ENCODE results near the gene SPSB1.
"Not testable (repeated sequence)": the region's sequence is repeated elsewhere in the genome, so short reads cannot be mapped to it uniquely, and the experiment has no call there.

SPSB1 gene

GRCh38 chr1:9366943-9367780, 74.5 kb downstream of the SPSB1 start:
- no peak for DNase-seq (ENCODE audit: low read depth)

GRCh38 chr1:9367806-9368205, 75.1 kb downstream of the SPSB1 start:
- no peak for DNase-seq (ENCODE audit: low read depth)

GRCh38 chr1:9368356-9368755, 75.7 kb downstream of the SPSB1 start:
- no peak for DNase-seq (ENCODE audit: low read depth)

- DNase-seq (ENCODE audit: low read depth), result no peak
Observed at GRCh38 chr1:9369964-9370788, 77.5 kb downstream of the SPSB1 start.

- no peak for DNase-seq (ENCODE audit: low read depth)
Observed at GRCh38 chr1:9371391-9371935, 78.8 kb downstream of the SPSB1 start.

- no peak for DNase-seq (ENCODE audit: low read depth)
Observed at GRCh38 chr1:9371951-9372350, 79.3 kb downstream of the SPSB1 start.

- DNase-seq (ENCODE audit: low read depth), result no peak
Observed at GRCh38 chr1:9373619-9374018, 80.9 kb downstream of the SPSB1 start.

- no peak for DNase-seq (ENCODE audit: low read depth)
Observed at GRCh38 chr1:9374748-9375341, 82.2 kb downstream of the SPSB1 start.

- DNase-seq (ENCODE audit: low read depth), result no peak
Observed at GRCh38 chr1:9375912-9376311, 83.2 kb downstream of the SPSB1 start.

- DNase-seq (ENCODE audit: low read depth), result no peak
Observed at GRCh38 chr1:9376430-9376829, 83.7 kb downstream of the SPSB1 start.

- DNase-seq (ENCODE audit: low read depth), result no peak
Observed at GRCh38 chr1:9376886-9377333, 84.2 kb downstream of the SPSB1 start.

GRCh38 chr1:9378801-9379200, 86.1 kb downstream of the SPSB1 start:
- no peak for DNase-seq (ENCODE audit: low read depth)

- DNase-seq (ENCODE audit: low read depth), result no peak
Observed at GRCh38 chr1:9380711-9381110, 88.0 kb downstream of the SPSB1 start.

GRCh38 chr1:9382643-9383491, 90.2 kb downstream of the SPSB1 start:
- DNase-seq (ENCODE audit: low read depth), result no peak

GRCh38 chr1:9384128-9384527, 91.4 kb downstream of the SPSB1 start:
- DNase-seq (ENCODE audit: low read depth), result no peak

- no peak for DNase-seq (ENCODE audit: low read depth)
Observed at GRCh38 chr1:9384751-9385245, 92.1 kb downstream of the SPSB1 start.

GRCh38 chr1:9385392-9385791, 92.7 kb downstream of the SPSB1 start:
- DNase-seq (ENCODE audit: low read depth), result not testable (repeated sequence)

GRCh38 chr1:9385801-9386573, 93.3 kb downstream of the SPSB1 start:
- DNase-seq (ENCODE audit: low read depth), result no peak

GRCh38 chr1:9388335-9389180, 95.9 kb downstream of the SPSB1 start:
- no peak for DNase-seq (ENCODE audit: low read depth)

GRCh38 chr1:9389968-9390367, 97.3 kb downstream of the SPSB1 start:
- DNase-seq (ENCODE audit: low read depth), result no peak
